SK-N-MC (cell line): Measurements from ENCODE around the gene RNF13.

Experiments
- EZH2 ChIP-seq: fragments of 200-600 bp; sonication (generic); IDR thresholded peaks from one replicate; pipeline ENCODE4 v1.6.1; 2017; ENCODE audit warnings: antibody characterized with exemption
- POLR2AphosphoS5 ChIP-seq: IDR thresholded peaks from 2 replicates; pipeline ENCODE4 v1.6.1; 2012; ENCODE audit warnings: mild to moderate bottlenecking, low read depth, low read length, borderline replicate concordance

GRCh38 chr3:149998946-149999345 is 185.9 kb downstream of the RNF13 start:
- TF ChIP-seq EZH2 (no peak), POLR2AphosphoS5 (no peak)
